ENCODE data around the gene OR6F1. TPM values are rescaled to one million over a fixed set of nuclear protein-coding genes. Genes with fewer than 3 reads are reported as not detected.

OR6F1 gene
- total RNA-seq, 2 donors from 2014 or later: not detected

Other genes with a start within 250 kb of the OR6F1 start
- not detected for gene OR2C3, start 180.2 kb downstream of the OR6F1 start, total RNA-seq
- gene GCSAML, start 167.5 kb downstream of the OR6F1 start, total RNA-seq: under 1 TPM; 0.18 to 0.67 TPM
- gene OR2G2, start 128.3 kb downstream of the OR6F1 start, total RNA-seq: not detected
- not detected for gene OR2G3, start 111.1 kb downstream of the OR6F1 start, total RNA-seq
- not detected for gene OR13G1, start 36.9 kb downstream of the OR6F1 start, total RNA-seq
- under 1 TPM in 1 of 2 donors, not detected in 1; 0.61 TPM for gene OR14K1, start 22.0 kb upstream of the OR6F1 start, total RNA-seq
- not detected for gene OR14A2, start 31.5 kb upstream of the OR6F1 start, total RNA-seq
- not detected for gene OR1C1, start 43.9 kb upstream of the OR6F1 start, total RNA-seq
- not detected for gene OR14A16, start 107.5 kb upstream of the OR6F1 start, total RNA-seq
- gene OR11L1, start 125.2 kb upstream of the OR6F1 start, total RNA-seq: not detected
- gene TRIM58, start 140.5 kb upstream of the OR6F1 start, total RNA-seq: 1 to 10 TPM; 3.9 to 4.2 TPM
- gene OR2W3, start 178.9 kb upstream of the OR6F1 start, total RNA-seq: 1 to 10 TPM; 1.0 to 1.1 TPM
- gene OR2T8, start 203.6 kb upstream of the OR6F1 start, total RNA-seq: under 1 TPM in 1 of 2 donors, not detected in 1; 0.27 TPM
- gene OR2AJ1, start 208.2 kb upstream of the OR6F1 start, total RNA-seq: not detected
- not detected for gene OR2L8, start 232.2 kb upstream of the OR6F1 start, total RNA-seq
- gene OR2AK2, start 248.6 kb upstream of the OR6F1 start, total RNA-seq: not detected

Measured in left colon (tissue), 2 donors.